Measurements from ENCODE around the gene CLIP2.

GRCh38 chr7:74417419-74417971, 128.3 kb downstream of the CLIP2 start:
- TF ChIP-seq EZH2 (IDR thresholded peaks at IDR 0.05; ENCODE audit: borderline replicate concordance, low read depth, low read length, poor library complexity, severe bottlenecking) (no peak), CTCF (conservative IDR thresholded peaks at IDR 0.05; ENCODE audit: low read depth, low read length) (peak; percentile 97)

All from A673 (cell line).